ENCODE results near the gene ARGLU1.
"Not testable (repeated sequence)": the region's sequence is repeated elsewhere in the genome, so short reads cannot be mapped to it uniquely, and the experiment has no call there.

ARGLU1 gene, protein sequence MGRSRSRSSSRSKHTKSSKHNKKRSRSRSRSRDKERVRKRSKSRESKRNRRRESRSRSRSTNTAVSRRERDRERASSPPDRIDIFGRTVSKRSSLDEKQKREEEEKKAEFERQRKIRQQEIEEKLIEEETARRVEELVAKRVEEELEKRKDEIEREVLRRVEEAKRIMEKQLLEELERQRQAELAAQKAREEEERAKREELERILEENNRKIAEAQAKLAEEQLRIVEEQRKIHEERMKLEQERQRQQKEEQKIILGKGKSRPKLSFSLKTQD

GRCh38 chr13:106567474-106568298 lies at the start of gene ARGLU1:
ARGLU1 (minus strand) TSS chr13:106568137; CDS start chr13:106567919, 218 bp downstream.
- peak; percentile 74 for DNase-seq

DNA sequence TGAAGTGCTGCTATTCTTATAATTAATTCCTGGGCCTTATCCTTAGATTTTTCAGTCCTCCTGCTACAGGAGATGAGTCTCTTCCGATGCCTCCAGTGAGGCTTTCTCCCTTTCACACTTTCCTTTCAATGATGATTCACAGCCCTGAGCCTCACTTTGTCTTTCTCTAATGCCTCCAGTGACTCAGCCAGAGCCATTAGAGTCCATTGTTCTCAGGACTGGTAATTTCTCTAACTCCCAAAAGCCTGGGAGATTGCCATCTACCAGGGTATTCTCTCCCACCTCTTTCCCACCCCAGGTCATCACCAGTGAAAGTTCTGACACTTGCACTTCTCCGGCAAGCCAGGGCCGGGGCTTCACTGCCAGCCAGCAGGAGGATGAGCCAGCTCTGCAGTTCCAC lies 49.6 kb upstream of the ARGLU1 start:
- no peak for DNase-seq

DNA sequence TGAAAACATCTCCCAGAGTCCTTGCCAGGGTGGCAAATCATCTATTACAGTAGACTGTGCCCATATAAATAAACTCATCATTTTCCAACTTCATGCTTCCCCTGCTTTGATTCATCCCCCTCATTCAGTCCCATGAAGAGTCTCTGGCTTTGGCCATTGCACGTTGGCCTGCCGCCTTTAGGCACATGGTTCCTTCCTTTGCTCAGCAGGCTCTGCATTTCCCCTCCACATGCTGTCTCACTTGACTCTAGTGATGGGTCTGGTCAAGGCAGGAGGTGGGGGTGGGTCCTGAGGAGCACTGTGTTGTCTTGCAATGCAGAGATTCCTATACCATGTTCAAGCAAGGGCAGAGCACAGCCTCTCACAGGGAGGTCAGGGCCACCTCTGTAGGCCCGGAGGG lies 48.8 kb upstream of the ARGLU1 start:
- DNase-seq = no peak

DNA sequence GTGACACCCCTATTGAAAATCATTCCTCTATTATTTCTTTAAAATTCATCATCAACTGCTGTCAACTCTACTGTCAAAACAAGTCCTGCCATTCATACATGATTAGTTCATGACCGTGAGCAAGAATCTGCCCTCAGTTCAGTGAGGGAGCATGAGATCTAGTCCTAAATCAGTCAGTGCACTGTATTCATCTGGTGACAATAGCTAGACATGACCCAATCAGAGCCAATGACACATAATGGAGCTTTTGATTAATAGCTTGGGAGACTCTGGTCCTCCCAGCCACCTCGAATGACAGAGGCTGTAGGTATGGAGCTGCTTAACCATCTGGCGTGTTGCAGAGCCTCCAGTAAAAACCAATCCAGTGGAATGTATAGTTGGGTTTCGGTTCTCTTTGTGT lies 46.9 kb upstream of the ARGLU1 start:
- DNase-seq = no peak

DNA sequence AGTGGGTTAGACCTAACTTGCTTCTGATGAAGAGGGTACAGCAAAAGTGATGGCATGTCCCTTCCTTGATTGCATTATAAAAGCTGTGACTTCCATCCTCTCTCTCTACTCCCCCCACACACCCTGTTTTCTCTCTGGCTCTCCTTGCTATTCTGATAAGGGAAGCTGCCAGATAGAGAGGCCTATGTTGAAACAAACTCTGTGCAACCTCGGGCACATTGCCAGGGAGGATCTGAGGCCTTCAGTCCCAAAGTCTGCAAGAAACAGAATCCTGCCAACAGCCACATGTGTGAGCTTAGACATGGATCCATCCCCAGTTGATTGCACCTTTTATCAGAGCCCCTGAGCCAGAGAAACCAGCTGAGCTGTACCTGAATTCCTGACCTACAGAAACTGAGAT lies 44.8 kb upstream of the ARGLU1 start:
- DNase-seq = no peak

DNA sequence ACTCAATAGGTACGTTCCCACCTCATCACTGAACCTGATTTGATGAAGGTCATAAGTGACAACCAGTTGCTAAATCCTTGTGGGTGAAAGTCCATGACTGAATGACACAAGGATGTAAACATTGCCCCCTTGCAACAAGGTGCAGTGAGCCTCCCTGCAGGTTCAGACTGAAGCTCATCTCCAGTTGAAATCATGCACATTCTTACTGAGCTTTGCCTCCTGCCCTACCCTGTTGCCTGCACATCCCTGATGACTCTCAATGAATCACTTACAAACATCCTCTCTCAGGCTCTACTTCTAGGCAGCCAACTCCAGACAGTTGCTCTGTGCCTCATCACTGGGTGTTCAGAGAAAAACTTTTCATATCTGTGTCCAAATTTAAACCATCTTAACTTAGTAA lies 42.5 kb upstream of the ARGLU1 start:
- no peak for DNase-seq

GRCh38 chr13:106609116-106609515 lies 41.2 kb upstream of the ARGLU1 start:
- no peak for DNase-seq

GRCh38 chr13:106603546-106603945 lies 35.6 kb upstream of the ARGLU1 start:
- DNase-seq = no peak

DNA sequence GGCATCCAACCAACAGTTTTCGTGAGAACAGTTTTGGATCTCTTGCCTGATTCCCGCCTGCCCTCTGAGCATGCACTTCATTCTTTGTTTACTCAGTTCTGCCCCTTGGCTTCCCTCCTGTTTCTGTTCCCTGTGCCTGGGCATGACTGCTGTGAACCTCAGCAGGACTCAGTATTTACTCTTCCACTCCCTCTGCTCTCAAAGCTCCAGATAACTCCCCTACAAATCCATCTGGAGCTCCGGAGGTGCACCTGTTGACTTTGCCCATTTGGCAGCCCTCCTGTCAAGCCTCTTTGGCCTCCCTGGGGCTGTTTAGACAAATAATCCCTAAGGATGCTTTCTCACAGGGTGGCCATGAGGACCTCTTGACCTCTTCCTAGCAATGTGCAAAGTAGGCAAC lies 34.2 kb upstream of the ARGLU1 start:
- peak; percentile 16 for DNase-seq

GRCh38 chr13:106601489-106601888 lies 33.6 kb upstream of the ARGLU1 start:
- no peak for DNase-seq

GRCh38 chr13:106600798-106601135 lies 32.8 kb upstream of the ARGLU1 start:
- DNase-seq = not testable (repeated sequence)

GRCh38 chr13:106599875-106600797 lies 32.2 kb upstream of the ARGLU1 start:
- no peak for DNase-seq

DNA sequence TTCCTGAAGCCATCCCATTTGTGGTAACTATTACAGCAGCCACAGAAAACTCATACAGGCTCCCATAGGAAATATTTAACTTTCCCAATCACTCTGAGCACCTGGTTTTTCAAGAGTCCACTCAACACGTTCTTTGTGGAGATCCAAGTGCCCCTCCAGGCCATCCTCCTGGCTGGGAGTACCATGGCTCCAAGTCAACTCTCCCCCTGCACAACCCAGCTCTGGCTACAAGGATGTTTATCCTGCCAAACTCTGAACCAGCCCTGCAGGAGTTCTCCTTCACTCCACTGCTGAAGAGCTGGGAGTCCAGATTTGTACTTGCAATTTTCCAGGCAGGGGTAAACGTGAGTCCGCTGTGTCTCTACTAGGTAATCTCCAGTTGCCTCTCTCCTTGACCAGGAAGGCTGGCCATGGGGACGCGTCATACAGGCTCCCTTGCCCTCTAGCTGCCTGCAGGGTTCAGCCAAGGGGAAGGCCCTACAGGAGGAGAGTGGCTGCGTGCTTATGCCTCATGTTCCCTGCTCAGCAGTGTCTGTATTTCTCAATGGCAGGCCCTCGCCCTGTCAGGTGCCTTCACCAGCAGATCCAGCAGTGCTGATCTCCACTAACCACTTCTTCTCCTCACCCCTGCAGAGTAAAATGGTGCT lies 29.9 kb upstream of the ARGLU1 start:
- DNase-seq = no peak

- DNase-seq = no peak
These were observed 29.2 kb upstream of the ARGLU1 start for GRCh38 chr13:106597186-106597585.

DNA sequence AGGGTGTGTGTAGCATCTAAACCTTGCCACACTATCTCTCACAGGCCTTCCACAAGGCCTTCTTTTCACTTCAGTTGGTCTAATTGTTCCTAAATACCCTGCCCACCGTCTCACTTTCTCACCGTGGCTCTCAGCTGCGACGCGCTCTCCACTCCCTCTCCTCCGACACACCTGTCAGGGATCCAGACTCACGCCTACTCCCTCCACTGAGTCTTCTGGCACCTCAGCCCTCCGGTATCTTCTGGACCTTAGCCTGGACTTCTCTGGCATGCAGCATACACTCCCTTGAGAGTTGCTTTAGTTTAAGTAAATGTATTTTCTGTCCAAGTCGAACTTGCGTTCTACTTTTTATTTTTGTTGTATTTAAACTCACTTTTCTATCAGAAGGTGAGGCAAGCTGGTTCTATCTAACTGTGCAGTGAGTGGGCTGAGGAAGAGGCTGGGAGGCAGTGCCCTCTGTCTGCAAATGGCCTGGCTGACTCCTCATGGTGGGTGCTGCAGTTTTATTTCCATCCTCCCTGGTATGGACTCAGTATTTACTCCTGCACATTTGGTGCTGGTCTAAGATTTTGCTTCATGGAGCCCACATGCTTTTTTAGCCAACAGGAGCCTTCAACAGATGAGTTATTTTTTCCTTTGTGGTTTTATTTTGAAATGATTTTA lies 28.5 kb upstream of the ARGLU1 start:
- DNase-seq = no peak

DNA sequence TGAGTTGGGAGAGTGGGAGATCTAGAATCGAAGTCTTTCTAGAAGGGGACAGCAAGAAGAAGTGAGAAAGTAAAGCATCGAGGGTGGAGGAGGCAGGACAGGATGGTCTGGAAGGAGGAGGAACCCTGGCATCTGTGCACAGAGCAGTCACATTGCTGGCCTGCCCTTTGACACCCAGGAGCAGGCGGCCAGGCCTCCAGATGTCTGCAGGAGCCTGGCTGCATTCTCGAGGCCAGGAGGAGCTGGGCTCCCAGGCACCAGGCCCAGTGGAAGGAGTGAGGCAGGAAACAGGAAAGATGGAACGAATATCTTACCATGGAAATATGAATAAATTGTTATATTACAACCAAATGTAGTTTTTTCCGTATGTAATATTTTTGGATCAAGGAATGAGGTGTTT lies 27.7 kb upstream of the ARGLU1 start:
- no peak for DNase-seq

DNA sequence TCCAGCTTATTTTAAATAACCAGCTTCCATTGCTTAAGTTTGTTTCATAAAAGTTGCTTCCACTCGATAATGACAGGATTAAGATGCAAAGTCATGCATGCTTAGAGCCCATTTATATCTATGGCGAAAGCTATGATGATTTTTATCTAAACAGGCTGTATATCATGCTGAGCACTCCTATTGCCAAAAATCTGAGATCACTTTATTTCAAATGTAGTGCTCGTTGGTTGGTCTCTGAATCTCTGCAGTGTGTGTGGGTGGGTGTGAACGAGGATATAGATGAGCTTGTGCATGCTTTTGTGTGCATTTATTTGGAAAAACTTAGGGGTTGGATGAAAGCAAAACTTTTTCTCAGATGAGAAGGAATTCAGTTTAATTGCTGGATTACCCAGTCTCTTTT lies 27.0 kb upstream of the ARGLU1 start:
- DNase-seq = no peak

- no peak for DNase-seq
These were observed 25.2 kb upstream of the ARGLU1 start for GRCh38 chr13:106593132-106593531.

DNA sequence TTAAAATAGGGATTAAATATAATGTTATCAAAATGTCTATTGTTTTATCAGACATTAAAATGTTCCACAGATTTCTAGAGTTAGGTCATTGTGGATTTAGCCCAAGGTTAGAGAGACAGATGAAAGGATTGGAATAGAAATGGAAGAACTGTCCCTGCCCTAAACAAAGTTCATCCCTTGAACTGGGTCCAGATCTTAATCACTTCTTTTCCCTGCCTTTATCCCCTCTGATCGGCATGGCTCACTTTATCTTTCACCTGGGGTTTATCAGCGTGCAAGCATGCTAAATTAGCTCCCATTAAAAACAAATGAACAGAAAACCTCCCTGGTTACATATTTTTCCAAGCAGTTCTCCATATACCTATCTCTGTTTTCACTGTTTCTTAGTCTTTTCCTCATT lies 23.4 kb upstream of the ARGLU1 start:
- DNase-seq = no peak

DNA sequence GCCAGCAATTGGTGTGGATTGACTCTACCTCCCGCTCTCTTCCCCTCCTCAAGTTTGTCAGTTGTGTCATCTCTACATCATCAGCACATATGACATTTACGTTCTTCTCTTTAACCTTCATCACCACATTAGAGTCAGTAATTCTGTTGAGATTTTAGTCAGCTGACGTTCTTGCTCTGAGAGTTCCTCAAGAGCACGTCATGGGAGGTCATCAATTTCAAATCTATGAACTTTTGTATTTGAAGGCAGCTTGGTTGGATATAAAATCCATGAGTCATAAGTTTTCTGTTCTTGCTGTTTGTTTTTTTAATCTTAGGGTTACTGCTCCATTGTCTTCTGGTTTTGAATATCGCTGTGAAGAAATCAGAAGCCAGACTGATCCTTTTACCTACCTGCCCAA lies 21.8 kb upstream of the ARGLU1 start:
- no peak for DNase-seq

GRCh38 chr13:106588367-106588766 lies 20.4 kb upstream of the ARGLU1 start:
- DNase-seq = no peak

GRCh38 chr13:106587787-106588186 lies 19.9 kb upstream of the ARGLU1 start:
- no peak for DNase-seq

All from NCI-H2029 (cell line).